Measurements from ENCODE around the gene PRSS57. TPM values are rescaled to one million over a fixed set of nuclear protein-coding genes. Genes with fewer than 3 reads are reported as not detected.
A peak's percentile ranks its signal among the peaks of the same experiment; 100 is the strongest.

PRSS57 gene
- total and polyA plus RNA-seq, 2 of the 13 experiments (the other 11 are each of a cell fraction or from before 2014, with no cell fraction given): 0.12 TPM; not detected in 1

GRCh38 chr19:738509-739128 is 43.4 kb upstream of the PRSS57 start (continued):
- TF ChIP-seq ZNF775 (CRISPR knock-in tag; IDR thresholded peaks at IDR 0.05; ENCODE audit: borderline replicate concordance): no peak
- TF ChIP-seq SMAD3 (CRISPR knock-in tag; IDR thresholded peaks at IDR 0.05): peak; percentile 74; the same call in 1 of the 2 replicates
- TF ChIP-seq BCL3 (CRISPR knock-in tag; IDR thresholded peaks at IDR 0.05): no peak
- TF ChIP-seq ZC3H13 (CRISPR knock-in tag; IDR thresholded peaks at IDR 0.05): peak; percentile 55; the same call in 1 of the 2 replicates
- peak; percentile 85 for TF ChIP-seq ZSCAN21 (CRISPR knock-in tag; IDR thresholded peaks at IDR 0.05; ENCODE audit: borderline replicate concordance)
- 0 out of 2 replicates have a peak, but pooled peaks have one; percentile 38 for TF ChIP-seq ZNF343 (CRISPR knock-in tag; IDR thresholded peaks at IDR 0.05)
- TF ChIP-seq EEA1 (CRISPR knock-in tag; IDR thresholded peaks at IDR 0.05; ENCODE audit: borderline replicate concordance): peak; percentile 42; the same call in 1 of the 2 replicates
- peak; percentile 94 for TF ChIP-seq ZFX (CRISPR knock-in tag; IDR thresholded peaks at IDR 0.05; ENCODE audit: low read depth)
- no peak for TF ChIP-seq ZNF256 (CRISPR knock-in tag; conservative IDR thresholded peaks at IDR 0.05)
- TF ChIP-seq REPIN1 (CRISPR knock-in tag; IDR thresholded peaks at IDR 0.05; ENCODE audit: borderline replicate concordance, low read depth): peak; percentile 94
- TF ChIP-seq IRF9 (CRISPR knock-in tag; IDR thresholded peaks at IDR 0.05; ENCODE audit: borderline replicate concordance): peak; percentile 67; the same call in 1 of the 2 replicates
- peak; percentile 71 for TF ChIP-seq GATAD1 (CRISPR knock-in tag; IDR thresholded peaks at IDR 0.05)
- TF ChIP-seq ARNTL (CRISPR knock-in tag; IDR thresholded peaks at IDR 0.05): peak; percentile 93
- 0 out of 2 replicates have a peak, but pooled peaks have one; percentile 14 for TF ChIP-seq ZNF253 (CRISPR knock-in tag; IDR thresholded peaks at IDR 0.05; ENCODE audit: borderline replicate concordance)
- no peak for TF ChIP-seq ZNF841 (CRISPR knock-in tag; IDR thresholded peaks at IDR 0.05; ENCODE audit: borderline replicate concordance)
- peak; percentile 43; the same call in 1 of the 2 replicates for TF ChIP-seq ZNF615 (CRISPR knock-in tag; IDR thresholded peaks at IDR 0.05; ENCODE audit: borderline replicate concordance)
- TF ChIP-seq FOXO4 (CRISPR knock-in tag; conservative IDR thresholded peaks at IDR 0.05): 0 out of 2 replicates have a peak, but pooled peaks have one; percentile 4
- peak; percentile 56; the same call in 1 of the 2 replicates for TF ChIP-seq ETV6 (CRISPR knock-in tag; conservative IDR thresholded peaks at IDR 0.05)
- TF ChIP-seq GABPA (IDR thresholded peaks at IDR 0.05; ENCODE audit: low read depth, low read length): no peak
- peak; percentile 11; the same call in 1 of the 2 replicates for TF ChIP-seq GABPA (CRISPR knock-in tag; IDR thresholded peaks at IDR 0.05; ENCODE audit: low read depth)
- peak; percentile 26; the same call in 1 of the 2 replicates for TF ChIP-seq ZNF816 (CRISPR knock-in tag; IDR thresholded peaks at IDR 0.05; ENCODE audit: borderline replicate concordance)
- 0 out of 2 replicates have a peak, but pooled peaks have one; percentile 50 for TF ChIP-seq ZNF251 (CRISPR knock-in tag; IDR thresholded peaks at IDR 0.05)
- TF ChIP-seq PPARG (CRISPR knock-in tag; conservative IDR thresholded peaks at IDR 0.05): peak; percentile 52; the same call in 1 of the 2 replicates
- TF ChIP-seq MNT (IDR thresholded peaks at IDR 0.05): peak; percentile 39; the same call in 1 of the 2 replicates
- peak; percentile 54; the same call in 1 of the 2 replicates for TF ChIP-seq ZNF556 (CRISPR knock-in tag; IDR thresholded peaks at IDR 0.05; ENCODE audit: borderline replicate concordance)

Measured in HepG2 (cell line).